ENCODE data around the gene ISOC1.

ISOC1 gene

DNA sequence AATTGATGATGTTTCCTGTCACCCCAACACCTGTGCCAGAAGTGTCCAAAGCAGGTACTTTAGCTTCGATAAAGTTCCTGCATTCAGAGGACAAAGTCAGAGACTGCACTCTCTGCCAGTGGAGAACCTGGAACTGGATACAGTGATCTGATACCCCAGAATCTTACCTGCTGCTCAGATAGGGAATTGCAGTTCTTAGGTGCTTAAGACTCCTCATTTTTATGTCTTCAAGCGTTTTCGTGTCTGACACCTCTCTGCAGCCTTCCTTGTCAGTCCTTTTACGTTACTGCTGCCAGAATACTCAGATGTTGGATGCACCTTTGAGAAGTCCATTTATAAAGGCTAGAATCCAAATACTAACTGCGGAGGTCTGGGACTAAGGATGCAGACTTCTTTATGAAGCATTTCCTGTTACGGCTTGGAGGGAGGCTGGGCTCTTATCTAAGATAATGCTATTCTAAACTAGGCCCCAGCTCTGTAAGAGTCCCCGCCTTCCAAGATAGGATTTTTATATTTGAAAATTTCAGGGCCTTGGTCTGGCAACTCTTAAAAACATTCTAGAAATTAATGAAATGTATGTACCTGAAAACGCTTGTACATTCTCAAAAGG is 1.9 kb downstream of the ISOC1 start:
- no peak for DNase-seq

- no peak for DNase-seq
Observed at GRCh38 chr5:129097498-129098296, 3.1 kb downstream of the ISOC1 start.

DNA sequence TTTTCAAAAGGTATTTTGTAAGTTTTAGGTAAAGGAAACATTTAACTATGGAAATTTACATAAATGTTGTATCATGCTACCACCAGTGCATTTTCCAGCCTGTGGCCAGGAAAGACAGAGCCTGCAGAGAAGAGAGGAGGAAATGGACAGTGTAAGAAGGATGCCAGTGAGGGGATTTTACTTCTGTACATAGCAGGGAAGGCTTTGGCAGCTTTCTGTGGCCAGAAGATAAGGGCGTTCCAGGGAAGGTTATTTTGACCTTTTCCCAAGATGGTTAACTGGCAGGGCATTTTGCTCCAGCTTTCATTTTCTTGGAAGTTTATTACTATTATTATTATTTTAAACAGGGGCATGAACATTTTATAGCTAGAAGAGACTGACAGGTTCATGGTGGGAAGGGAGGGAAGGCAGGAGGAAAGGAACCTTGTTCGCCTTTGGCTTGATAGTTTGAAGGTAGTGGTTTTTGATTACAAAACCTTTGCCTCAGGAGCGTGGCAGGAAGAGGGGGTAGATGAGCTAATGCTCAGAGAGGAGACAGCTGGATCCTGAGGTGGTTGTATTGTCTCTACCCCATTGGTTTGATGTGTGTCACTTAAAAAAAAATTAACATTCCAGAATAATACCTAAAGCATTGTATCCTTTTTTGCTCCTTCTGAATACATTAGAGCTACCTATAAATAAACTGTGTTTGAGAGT is 4.1 kb downstream of the ISOC1 start:
- DNase-seq = no peak

DNA sequence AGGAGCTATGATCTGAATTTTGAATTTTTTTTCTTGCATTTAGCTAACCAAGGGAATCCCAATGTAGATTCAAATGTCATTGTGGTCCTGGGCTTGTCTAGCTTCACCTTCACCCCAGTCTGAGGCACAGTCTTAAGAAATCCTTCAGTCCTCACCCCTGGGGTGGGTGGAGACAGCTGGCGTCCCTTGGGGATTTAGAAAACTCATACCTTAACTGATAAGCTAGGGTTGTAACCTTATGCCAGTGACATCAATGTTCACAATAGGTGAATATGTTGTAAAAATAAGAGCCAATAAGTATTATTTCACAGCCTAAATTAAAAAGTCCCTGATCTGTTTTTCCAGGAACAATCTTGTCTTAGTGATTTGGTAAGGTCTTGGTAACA is 4.6 kb downstream of the ISOC1 start:
- no peak for DNase-seq

DNA sequence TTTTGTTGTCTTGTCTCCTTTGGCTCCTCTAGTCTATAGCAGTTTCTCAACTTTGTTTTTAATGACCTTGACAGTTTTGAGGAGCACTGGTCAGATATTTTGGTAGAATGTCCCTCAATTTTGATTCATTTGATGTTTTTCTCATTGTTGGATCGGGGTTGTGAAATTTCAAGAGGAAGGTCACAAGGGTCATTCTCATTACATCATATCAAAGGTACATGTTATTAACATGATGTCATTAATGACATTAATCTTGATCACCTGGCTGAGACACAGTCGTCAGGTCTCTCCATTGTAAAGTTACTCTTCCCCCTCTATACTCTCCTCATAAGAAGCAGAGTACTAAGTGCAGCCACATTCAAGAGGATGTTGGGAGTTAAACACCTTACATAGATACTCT is 7.2 kb downstream of the ISOC1 start:
- no peak for DNase-seq

GRCh38 chr5:129103397-129103796 is 8.8 kb downstream of the ISOC1 start:
- no peak for DNase-seq

DNA sequence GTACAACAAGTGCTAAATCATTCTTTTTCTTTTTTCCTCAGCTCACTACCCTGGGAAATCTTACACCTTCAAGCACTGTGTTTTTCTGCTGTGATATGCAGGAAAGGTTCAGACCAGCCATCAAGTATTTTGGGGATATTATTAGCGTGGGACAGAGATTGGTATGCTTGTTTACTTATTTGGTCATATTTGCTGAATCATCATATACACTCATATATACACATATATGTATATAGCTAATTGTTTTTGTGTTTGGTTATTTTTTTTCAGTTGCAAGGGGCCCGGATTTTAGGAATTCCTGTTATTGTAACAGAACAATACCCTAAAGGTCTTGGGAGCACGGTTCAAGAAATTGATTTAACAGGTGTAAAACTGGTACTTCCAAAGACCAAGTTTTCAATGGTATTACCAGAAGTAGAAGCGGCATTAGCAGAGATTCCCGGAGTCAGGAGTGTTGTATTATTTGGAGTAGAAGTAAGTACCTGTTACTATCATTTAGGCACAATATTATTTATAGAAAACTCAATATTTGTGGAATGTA is 10.4 kb downstream of the ISOC1 start:
- DNase-seq = no peak

DNA sequence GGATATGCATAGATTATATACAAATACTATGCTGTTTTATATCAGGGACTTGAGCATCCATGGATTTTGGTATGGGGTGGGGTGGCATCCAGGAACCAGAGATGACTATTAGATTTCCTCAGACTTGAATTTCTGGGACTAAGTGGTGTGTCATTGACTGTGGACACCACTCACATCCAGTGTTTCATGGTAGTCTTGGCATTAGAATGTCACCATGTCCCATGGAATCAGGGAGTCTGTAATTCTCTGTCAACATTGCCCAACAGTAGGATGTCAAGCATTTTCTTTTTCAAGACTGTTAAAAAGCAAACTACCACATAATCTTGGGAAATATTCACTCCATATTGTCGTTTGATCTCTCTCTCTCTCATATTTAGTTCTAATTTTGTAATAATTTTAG is 13.1 kb downstream of the ISOC1 start:
- no peak for DNase-seq

GRCh38 chr5:129110742-129111141 is 16.2 kb downstream of the ISOC1 start:
- no peak for DNase-seq

DNA sequence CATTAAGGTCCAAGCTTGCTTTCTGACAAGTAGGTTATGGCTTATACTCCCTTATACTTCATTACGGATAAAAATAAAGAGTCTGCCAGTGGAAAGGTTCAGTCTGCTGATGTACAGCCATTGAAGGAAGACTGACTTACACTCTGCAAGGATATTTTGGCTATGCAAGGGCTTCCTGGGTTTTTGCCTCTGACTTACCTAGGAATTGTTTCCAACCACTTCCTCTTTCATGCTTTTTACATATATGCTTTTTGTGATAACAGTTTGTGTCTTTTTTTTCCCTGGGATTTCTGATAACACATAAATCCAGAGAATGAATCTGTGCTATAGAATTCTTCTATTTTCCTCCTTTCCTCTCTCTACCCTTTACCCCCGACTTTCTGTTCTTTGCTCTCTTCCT is 16.8 kb downstream of the ISOC1 start:
- DNase-seq = no peak

DNA sequence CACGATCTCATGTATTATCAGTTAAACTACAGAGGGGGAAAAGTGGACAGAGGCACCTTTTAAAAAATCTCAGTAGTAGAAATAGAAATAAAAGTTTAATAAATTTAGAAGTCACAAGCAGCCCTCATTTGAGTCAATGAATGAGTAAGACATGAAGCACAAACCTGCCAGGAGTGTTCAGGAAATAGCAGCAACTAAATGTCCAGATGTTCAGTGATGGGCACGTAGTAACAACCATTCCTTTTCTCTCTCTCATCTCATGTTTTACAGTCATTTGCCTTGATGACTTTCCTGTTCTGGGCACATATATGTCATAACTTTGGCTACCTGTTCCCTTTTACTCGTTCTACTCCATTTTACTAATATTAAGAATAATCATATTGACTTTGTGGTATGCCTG is 17.7 kb downstream of the ISOC1 start:
- no peak for DNase-seq

DNA sequence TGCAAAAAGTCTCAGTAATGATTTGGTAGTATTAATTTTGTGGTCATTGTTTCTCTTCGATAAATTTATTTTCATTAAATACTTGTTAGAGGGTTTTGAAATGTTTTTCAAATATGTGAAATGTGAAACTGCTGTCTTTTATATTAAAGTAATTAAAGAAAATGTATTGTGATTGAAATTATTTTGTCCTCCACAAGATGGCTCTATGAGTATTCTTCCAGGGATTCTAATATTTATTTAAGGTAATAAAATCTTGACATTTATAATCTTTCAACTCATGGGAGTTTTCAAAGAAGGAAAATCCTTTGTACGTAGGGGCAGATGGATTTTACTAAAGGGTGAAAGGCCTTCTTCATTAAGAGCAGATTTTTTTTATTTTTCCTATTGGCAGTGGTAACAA is 19.3 kb downstream of the ISOC1 start:
- no peak for DNase-seq

DNA sequence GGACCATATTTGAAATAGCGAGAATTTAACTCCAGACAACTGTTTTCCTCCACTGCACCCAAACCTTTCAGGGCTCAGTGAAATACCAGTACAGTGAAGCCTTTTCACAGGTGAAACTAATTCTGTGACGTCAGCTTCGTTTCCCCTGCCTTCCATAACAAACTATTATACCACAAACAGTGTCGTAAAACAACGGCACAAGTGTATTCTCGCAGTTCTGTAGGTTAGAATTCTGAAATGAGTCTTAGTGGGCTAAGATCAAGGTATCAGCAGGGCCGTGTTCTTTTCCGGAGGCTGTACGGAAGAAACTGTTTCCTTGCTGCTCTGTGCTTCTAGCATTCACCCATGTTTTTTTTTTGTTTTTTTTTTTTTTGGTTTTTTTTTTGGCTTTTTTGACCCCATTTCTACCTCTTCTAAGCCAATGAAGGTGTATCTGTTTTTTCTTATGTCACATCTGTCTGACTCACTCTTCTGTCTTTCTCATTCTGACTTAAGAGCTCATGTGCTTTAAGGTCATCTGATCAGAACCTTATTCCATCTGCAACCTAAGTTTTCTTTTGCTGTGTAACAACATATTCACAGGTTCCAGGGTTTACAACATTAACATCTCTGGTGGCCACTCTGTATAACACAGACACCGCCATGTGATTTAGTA is 20.1 kb downstream of the ISOC1 start:
- no peak for DNase-seq

DNA sequence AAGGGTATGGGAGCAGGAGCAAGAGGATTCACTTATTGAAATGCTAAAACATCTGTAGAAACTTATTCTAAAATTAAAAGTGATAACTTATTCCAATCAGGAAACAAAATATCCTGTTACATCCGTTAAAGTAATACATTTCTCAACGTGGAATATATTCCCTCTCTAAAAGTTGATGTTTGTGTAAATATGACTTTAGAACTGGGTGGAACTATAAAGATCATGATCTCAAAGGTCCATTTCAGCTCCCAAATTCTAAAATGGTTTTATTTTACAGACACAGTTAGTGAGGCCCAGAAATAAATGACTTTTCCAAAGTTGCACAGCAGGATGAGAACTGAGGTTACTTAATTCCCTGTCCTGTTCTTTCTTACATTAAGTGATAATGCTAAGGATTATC is 21.1 kb downstream of the ISOC1 start:
- no peak for DNase-seq

DNA sequence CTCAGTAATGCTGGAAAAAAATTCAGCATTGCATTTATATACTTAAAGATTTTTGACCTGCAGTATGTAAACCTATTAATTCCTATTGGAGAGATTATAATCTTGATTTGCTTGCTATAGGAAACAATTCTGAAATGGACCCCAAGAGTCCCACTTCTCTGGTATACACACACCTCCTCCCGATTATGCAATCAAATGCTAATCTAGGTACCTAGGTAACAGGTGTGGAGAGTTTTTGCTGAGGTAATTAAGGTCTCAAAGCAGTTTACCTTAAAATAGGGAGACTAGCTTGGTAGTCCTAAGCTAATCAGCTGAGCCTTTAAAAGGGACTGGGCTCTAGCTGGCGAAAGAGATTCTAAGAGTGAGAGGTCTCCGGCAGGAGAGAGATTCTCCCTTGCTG is 22.2 kb downstream of the ISOC1 start:
- no peak for DNase-seq

- DNase-seq = no peak
Observed at GRCh38 chr5:129118405-129118804, 23.9 kb downstream of the ISOC1 start.

DNA sequence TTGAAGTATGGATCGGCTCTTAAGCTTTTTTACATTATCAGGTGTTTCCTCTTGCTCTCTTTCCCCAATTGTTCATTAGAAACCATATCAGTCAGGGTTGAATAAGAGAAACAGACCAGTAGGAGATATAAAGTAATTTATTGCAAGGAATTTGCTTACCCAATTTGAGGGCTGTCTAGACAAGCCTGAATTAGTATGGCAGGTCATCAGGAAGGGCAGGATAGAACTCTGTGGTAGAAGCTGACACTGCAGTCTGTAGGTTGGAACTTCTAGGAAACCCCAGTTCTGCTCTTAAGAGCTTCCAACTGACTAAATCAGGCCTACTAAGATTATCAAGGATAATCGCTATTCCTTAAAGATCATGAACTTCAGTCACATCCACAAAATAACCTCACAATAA is 24.3 kb downstream of the ISOC1 start:
- no peak for DNase-seq

GRCh38 chr5:129120158-129120581 is 25.6 kb downstream of the ISOC1 start:
- no peak for DNase-seq

GRCh38 chr5:129122560-129122959 is 28.0 kb downstream of the ISOC1 start:
- no peak for DNase-seq

DNA sequence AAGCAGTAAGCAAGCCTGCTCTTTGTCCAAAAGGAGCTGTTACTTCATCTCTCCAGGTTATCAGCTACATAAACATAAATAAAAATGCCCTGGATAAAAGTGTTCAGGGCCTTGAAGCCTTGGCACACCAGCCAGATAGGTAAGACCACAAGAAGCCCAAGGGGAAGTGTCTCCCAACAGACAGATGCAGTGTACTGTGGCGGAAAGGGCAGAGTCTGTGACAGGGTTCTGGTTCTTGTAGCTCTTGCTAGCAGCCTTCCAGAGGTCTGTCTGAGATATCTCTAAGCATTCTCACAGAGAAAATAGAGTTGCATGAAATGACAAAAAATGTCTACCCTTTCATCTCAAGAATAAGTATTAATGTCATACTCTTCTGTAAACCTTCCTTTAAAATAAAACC is 30.1 kb downstream of the ISOC1 start:
- DNase-seq = no peak

GRCh38 chr5:129125819-129126218 is 31.3 kb downstream of the ISOC1 start:
- DNase-seq = no peak

GRCh38 chr5:129133553-129133952 is 39.0 kb downstream of the ISOC1 start:
- no peak for DNase-seq

- peak; percentile 9 for DNase-seq
Observed at GRCh38 chr5:129135633-129136032, 41.1 kb downstream of the ISOC1 start.
